Glutamatergic neuron (in vitro differentiated cells): ENCODE measurements around the gene DOCK1. TPM values are rescaled to one million over a fixed set of nuclear protein-coding genes. Genes with fewer than 3 reads are reported as not detected.

ENCODE experiments used
- DNase-seq: peaks from one replicate; pipeline ENCODE4 v3.0.0; 2022
- H3K27ac Mint-ChIP-seq: one replicate; pipeline ENCODE4 v1.8.0; 2020; ENCODE audit warnings: mild to moderate bottlenecking, mixed read lengths, inconsistent platforms; ENCODE audit not compliant: unreplicated experiment
- H3K27me3 Mint-ChIP-seq: one replicate; pipeline ENCODE4 v1.8.0; 2020; ENCODE audit warnings: mild to moderate bottlenecking, moderate library complexity, mixed read lengths, inconsistent platforms; ENCODE audit not compliant: unreplicated experiment
- H3K36me3 Mint-ChIP-seq: one replicate; pipeline ENCODE4 v1.8.0; 2020; ENCODE audit warnings: mild to moderate bottlenecking, mixed read lengths, inconsistent platforms; ENCODE audit not compliant: unreplicated experiment
- H3K4me1 Mint-ChIP-seq: one replicate; pipeline ENCODE4 v1.8.0; 2020; ENCODE audit warnings: mild to moderate bottlenecking, low read depth, mixed read lengths, inconsistent platforms; ENCODE audit not compliant: unreplicated experiment
- H3K4me3 Mint-ChIP-seq: one replicate; pipeline ENCODE4 v1.8.0; 2020; ENCODE audit warnings: mild to moderate bottlenecking, mixed read lengths, inconsistent platforms; ENCODE audit not compliant: unreplicated experiment
- H3K9me3 Mint-ChIP-seq: one replicate; pipeline ENCODE4 v1.8.0; 2020; ENCODE audit warnings: mild to moderate bottlenecking, moderate library complexity, mixed read lengths, inconsistent platforms; ENCODE audit not compliant: unreplicated experiment
- total RNA-seq: library from RNA; stranded (reverse); fragmentation: NEBNext Ultra II Directional; extraction: Animal tissue kit (Norgen Biotek cat#: 25700); gene quantifications from one replicate; pipeline ENCODE4 v1.2.1, GENCODE V29; 2021; ENCODE audit not compliant: unreplicated experiment
- TF ChIP-seq, protein P1 (sequence below): fragments of 200-600 bp; sonication (generic); IDR thresholded peaks from one replicate; pipeline ENCODE4 v1.5.0; 2021; ENCODE audit not compliant: partially characterized antibody, unreplicated experiment

The DOCK1 gene
- total RNA-seq, 1 donor from 2014 or later = 19.7 TPM

DNA sequence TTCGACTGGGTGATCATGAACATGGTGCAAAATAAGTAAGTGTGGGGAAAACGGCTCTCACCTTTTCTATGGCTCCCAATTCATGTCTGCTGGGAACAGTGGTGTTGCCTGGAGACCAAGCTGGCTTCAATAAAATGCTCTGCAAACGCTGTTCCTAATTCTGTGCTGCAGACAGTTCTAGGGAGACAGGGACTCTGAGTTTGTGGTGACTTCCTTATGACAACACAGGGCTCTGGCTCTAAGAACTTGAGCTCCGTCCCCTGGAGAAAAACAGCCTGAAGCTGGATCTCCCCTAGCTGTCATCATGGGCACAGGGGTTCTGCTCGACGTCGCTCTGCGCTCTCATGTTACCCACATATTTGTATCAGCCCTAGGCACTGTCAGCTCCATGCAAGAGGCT is 352.2 kb downstream of the DOCK1 start:
- H3K36me3 Mint-ChIP-seq = peaks cover 15% of the 10 kb centered on the region
- H3K27ac Mint-ChIP-seq = no peak overlapping the region
- peaks cover 9% of the 10 kb centered on the region for H3K9me3 Mint-ChIP-seq
- H3K4me1 Mint-ChIP-seq = no peaks in the 10 kb centered on the region
- TF ChIP-seq, protein P1, sequence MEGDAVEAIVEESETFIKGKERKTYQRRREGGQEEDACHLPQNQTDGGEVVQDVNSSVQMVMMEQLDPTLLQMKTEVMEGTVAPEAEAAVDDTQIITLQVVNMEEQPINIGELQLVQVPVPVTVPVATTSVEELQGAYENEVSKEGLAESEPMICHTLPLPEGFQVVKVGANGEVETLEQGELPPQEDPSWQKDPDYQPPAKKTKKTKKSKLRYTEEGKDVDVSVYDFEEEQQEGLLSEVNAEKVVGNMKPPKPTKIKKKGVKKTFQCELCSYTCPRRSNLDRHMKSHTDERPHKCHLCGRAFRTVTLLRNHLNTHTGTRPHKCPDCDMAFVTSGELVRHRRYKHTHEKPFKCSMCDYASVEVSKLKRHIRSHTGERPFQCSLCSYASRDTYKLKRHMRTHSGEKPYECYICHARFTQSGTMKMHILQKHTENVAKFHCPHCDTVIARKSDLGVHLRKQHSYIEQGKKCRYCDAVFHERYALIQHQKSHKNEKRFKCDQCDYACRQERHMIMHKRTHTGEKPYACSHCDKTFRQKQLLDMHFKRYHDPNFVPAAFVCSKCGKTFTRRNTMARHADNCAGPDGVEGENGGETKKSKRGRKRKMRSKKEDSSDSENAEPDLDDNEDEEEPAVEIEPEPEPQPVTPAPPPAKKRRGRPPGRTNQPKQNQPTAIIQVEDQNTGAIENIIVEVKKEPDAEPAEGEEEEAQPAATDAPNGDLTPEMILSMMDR = no peak
- no peak for DNase-seq
- H3K27me3 Mint-ChIP-seq = peaks cover 10% of the 10 kb centered on the region
- no peak overlapping the region for H3K4me3 Mint-ChIP-seq

DNA sequence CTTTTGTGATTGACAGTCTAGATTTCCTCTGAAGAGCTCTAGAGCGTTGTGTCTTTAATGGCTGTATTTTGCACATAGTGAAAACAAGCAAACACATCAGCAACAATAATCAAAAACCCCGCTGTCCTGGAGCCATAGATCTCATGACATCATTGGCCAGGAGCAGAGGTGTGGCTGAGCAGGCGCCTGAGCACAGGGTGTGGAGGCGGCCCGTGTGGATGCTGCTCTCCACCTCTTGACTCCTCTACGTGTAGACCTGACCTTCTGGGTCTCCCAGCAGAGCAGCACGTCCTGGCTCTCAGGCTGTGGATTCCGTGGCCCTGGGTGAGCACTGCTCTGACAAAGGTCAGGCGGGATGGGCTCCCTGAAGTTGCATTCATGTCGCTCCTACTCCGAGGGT is 354.1 kb downstream of the DOCK1 start:
- H3K27me3 Mint-ChIP-seq = peaks cover 11% of the 10 kb centered on the region
- H3K4me1 Mint-ChIP-seq = peaks cover 4% of the 10 kb centered on the region
- H3K4me3 Mint-ChIP-seq = no peak overlapping the region
- DNase-seq = no peak
- TF ChIP-seq, protein P1 = no peak
- peaks cover 15% of the 10 kb centered on the region for H3K36me3 Mint-ChIP-seq
- H3K27ac Mint-ChIP-seq = no peak overlapping the region
- H3K9me3 Mint-ChIP-seq = peaks cover 7% of the 10 kb centered on the region

DNA sequence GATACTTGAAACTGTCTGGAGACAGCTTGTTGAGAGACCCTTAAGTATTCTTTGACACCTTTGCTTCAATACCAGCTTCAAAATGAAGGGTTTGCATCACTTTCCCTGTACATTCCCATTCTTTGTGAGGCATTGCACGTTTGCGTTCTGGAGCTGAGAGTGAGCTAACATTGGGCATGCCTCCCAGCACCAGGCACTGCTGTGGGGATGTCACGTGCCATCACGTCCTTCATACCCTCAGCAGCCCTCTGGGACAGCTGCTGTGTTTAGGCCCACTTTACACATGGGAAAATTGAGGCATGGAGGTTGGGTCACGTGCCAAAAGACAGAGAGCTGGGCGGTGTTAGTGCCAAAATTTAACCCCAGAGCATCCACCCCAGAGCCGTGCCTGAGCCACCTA is 357.4 kb downstream of the DOCK1 start:
- Mint-ChIP-seq H3K27ac (no peak overlapping the region), H3K4me1 (peaks cover 4% of the 10 kb centered on the region), H3K36me3 (peaks cover 15% of the 10 kb centered on the region), H3K9me3 (peaks cover 7% of the 10 kb centered on the region), H3K27me3 (peaks cover 10% of the 10 kb centered on the region), H3K4me3 (no peak overlapping the region)
- no peak for DNase-seq
- TF ChIP-seq, protein P1 = no peak

DNA sequence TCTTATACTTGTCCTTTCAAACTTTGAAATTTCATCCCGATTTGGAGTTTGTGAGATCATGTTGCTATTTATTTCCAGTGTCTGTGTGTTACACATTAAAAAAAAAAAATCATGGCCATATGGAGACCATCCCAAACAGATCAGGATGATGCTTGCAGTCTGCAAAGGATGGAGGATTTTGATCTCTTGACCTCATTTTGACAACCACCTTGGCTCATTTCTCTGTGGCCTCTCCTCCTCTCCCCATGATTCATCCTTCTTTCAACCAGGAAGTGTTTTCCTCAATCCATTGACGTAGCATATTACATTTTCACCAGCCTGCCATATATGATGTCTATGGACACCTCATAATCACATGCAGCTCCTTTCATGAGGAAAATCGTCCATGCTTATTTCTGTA is 360.1 kb downstream of the DOCK1 start:
- Mint-ChIP-seq H3K27me3 (peaks cover 10% of the 10 kb centered on the region), H3K9me3 (peaks cover 5% of the 10 kb centered on the region), H3K4me1 (peaks cover 4% of the 10 kb centered on the region), H3K27ac (no peak overlapping the region), H3K36me3 (peaks cover 13% of the 10 kb centered on the region), H3K4me3 (no peak overlapping the region)
- no peak for DNase-seq
- TF ChIP-seq, protein P1 = no peak

DNA sequence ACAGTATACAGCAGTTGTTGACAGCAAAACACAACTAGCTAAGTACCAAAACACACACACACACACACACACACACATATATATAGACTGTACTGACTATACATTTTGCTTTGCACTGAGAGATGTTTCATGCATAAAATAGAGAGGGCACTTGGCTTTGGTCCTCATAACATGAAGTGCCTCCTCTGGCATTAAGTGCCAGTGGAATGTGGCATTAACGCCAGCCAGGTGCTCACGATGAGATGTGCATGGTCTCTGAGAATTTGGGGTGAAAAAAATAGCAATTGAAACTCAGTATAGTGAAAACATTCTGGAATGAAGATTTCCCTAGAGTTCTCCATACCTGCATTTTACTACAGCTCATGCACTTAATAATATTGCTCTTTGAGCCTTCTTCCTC is 361.2 kb downstream of the DOCK1 start:
- peaks cover 4% of the 10 kb centered on the region for H3K4me1 Mint-ChIP-seq
- H3K4me3 Mint-ChIP-seq = no peak overlapping the region
- no peak overlapping the region for H3K27ac Mint-ChIP-seq
- TF ChIP-seq, protein P1 = no peak
- peaks cover 6% of the 10 kb centered on the region for H3K27me3 Mint-ChIP-seq
- H3K36me3 Mint-ChIP-seq = peaks cover 6% of the 10 kb centered on the region
- no peaks in the 10 kb centered on the region for H3K9me3 Mint-ChIP-seq
- no peak for DNase-seq
